HG02623 (cell line): ENCODE data around the gene HOXC12.

ENCODE experiments used
- ATAC-seq: cut with Tn5 transposase; IDR thresholded peaks from one replicate; pipeline ENCODE4 v1.9.1; 2021; ENCODE audit warnings: moderate library complexity; ENCODE audit not compliant: unreplicated experiment

The HOXC12 gene

DNA sequence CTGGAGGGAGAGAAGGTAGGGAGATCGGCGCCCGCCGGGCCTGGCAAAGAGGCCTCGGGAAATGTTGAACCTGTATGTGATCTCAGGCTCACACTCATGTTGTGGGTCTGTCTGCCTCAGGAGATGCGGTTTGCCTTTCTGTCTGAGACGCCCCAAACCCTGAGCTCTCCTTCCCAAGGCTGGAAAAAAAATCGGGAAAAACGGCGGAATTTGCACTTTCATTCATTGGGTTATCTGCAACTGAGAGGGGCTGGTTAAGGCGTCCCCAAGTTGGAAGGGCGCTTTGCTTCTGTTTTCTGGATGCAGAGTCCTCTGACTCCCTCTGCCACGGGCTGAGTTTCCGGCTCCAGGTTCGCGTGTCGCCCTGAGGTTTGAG, 40.3 kb downstream of the HOXC12 start:
- no peak for ATAC-seq

DNA sequence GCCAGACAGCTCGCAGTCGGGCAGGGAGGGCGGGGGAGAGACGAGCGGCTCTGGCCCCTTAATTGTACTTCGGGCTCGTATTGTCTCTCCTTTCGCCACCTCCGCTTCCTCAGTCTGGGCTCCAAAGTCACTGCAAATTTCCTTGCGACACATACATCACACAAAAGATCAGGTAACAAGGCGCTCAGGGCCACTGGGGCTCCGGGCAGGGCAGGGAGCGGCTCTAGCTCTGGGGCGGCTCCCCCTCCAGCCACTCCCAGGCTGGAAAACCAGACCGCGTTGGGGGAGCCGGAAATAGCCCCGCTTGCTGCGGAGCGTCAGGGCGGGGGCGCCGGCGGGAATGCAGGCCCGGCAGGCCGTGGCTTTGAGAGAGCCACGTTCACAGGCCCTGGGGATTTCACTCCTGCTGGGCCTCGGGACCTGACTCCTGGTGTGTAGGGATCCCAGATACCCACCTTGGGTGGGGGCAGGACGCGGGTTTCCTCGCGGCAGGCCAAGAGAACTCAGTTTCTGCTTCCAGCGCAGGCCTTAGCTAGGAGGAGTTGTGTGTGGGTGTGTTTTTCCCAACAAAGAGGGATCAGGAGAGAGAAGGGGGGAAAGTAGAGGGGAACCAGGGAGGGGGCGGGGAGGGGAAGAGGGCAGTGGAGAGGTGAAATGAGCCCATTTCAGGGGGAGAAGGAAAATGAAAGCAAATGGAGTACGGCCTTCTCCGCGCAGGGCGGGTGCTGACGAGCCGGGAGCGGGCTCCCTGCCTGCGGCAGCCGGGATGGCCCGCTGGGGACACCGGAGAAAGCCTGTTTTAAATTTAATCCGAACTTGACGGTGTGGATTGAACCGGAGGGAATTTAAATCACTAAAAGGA, 40.9 kb downstream of the HOXC12 start:
- no peak for ATAC-seq

GRCh38 chr12:53996240-53997203, 41.8 kb downstream of the HOXC12 start:
- ATAC-seq = no peak

DNA sequence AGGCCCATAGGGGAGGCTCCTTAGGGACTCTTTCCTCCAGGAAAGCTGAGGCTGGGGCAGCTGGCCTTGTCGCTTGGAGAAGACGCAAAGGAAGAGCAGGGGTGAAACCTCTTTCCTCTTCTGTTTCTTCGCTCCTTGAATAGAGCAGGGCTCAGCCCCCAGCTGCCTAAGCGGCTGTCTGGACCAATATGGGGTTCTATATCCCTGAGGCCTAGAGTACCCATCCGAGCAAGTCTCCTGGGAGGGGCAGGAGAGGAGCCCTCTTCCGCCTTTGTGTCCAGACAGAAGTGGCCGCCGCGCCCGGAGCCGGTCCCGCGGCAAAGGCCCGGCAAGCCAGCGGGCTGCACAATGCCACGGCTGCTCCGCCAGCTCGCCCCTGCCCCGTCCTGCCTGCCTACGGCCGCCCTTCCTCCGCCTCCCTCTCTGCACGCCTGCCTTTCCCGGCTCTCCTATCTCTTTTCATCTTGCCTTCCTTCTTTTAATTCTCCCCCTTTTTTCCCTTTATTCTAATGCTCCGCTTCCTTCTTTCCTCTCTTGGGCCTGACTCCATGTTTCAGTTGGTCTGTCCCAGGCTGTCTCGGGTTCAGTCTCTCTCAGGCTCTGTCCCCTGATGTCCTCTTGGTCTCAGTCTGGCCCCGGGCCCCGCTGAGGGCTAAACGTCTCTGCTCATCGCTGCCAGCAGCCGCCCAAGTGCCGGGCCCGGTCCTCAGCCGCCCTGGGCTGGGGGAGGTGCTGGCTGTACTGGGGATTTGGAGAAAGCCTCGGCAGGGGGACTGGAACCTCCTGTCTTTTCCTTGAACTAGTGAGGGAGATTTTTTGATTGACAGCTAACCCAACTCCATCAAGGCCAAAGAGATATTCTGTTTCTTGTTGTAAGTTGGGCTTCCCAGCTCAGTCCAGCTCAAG, 42.8 kb downstream of the HOXC12 start:
- no peak for ATAC-seq

GRCh38 chr12:53998110-53998899, 43.6 kb downstream of the HOXC12 start:
- ATAC-seq = no peak

- no peak for ATAC-seq
Measured at GRCh38 chr12:53998900-53999236, 44.2 kb downstream of the HOXC12 start.

GRCh38 chr12:53999559-54000115, 44.9 kb downstream of the HOXC12 start:
- no peak for ATAC-seq

- no peak for ATAC-seq
Measured at GRCh38 chr12:54000116-54001114, 45.7 kb downstream of the HOXC12 start, which contains the start of gene HOXC9. TSS of gene HOXC9 (plus strand) at chr12:54000161. CDS start at chr12:54000189, 28 bp downstream.

DNA sequence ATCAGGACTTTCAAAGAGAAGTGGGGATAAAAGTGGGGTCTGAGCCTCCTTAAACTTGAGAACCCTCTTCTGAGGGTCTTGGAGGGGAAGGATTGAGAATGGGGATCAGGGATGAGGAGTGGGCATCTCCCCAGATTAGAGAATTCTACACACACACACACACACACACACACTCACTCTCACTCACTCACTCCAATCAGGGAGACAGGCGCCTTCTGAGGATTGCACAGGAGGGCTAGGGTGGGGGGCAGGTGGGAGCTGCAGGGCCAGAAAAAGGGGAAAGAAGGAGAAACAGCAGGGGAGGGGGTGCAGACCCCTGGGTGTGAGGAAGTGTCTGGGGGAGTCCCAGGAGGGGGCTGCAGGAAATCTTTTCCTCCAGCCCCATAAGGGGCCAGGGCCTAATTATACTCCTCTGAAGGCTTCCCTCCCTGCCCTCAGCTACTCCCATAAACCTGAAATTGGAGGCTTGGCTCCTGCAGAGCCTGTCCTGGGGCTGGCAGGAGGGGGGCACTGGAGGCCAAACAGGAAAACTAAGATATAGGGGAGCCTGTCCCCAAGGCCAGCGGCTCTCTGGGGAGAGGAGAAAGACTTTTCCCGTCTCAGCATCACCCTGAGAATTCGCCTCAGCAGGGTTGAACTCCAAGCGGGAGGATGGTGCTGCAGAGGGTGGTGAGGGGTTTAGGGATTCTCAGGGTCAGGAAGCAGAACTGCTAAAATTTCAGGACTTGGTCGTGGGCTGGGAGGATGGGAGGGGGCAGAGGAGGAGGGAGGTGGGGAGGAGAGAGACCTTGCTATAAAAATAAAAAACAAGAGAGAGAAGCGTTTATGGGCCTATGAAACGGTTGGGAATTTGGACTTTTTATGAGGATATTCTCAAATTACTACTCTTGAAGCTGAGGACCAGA, 46.8 kb downstream of the HOXC12 start:
- ATAC-seq = no peak

GRCh38 chr12:54002278-54002914, 47.7 kb downstream of the HOXC12 start:
- ATAC-seq = no peak

DNA sequence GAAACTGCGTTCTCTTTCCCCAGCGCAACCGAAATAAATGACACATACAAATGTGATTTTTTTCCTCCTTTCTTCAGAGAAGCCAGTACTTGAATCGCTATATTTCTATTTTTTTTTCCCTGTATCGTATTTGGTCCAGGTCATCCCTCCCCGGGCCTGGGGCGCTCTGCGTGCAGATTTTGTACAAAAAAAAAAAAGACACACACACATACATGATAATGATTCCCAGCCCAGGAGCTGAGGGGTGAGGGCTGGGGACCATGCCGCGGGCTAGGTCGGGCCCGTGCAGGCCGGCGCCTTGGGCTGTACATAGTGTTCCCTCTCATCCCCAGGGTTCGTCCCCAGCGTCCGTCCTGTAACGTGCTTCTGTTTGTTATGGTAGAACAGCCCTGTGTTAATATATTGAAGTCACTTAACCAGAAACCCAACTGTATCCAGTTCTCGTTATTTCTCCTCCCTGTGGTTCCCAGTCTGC, 48.2 kb downstream of the HOXC12 start:
- no peak for ATAC-seq

GRCh38 chr12:54003625-54004024, 48.9 kb downstream of the HOXC12 start:
- no peak for ATAC-seq

DNA sequence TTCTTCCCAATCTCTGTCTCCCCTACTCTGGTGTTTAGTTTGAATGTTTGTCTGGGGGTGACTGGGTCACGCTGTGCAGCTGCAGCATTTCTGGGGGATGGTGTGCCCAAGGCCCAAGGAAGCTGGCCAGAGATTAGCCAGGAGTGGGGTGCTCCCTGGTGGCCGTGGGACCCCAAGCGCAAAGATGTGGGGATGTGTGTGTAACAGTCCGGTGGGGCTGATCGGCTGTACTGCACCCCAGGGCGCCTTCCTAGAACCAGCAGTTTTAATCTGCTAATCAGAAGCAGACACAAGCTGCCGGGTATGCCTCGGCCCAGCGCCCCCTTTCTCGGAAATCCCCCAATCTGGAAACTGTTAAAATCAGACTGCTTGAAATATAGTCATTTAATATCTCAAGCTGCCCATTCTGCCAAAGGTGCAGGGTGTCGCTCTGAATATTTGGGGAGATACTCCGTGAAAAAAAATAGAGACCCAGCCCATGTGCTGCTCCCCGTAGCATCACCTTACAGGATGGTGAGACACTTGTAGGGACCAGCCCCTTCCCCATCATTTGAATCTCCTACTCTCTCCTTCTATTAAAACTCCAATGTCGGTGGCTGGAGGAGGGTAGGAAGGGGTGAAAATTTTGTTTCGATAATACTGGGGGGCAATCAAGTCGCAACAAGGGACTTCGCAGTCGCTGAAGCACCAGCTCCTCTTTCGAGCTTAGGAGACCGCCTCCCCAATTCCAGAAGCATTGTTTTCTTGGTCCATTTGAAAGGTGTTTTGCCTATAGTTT, 49.5 kb downstream of the HOXC12 start:
- ATAC-seq = no peak

- ATAC-seq = no peak
Measured at GRCh38 chr12:54004841-54005530, 50.3 kb downstream of the HOXC12 start.

DNA sequence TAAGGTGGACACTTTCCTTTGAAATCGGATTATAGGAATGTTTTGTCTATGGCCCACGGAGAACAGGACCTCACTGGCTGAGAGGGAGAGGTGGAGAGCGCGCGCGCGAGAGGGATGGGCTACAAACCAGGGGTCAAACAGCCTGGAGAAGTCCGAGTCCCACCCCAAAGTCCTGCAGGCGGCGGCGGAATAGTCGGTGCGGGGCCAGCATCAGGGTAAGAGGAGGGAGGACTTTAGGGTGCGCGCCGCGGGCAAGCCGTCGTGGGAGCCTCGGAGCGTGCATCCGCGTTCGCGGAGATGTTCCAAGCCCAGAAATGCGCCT, 50.8 kb downstream of the HOXC12 start:
- no peak for ATAC-seq
